SHP77 treated with DMSO at 0.1 percent for 48 hours (cell line): ENCODE data around the gene FOXI3.
"Not testable (repeated sequence)": the region's sequence is repeated elsewhere in the genome, so short reads cannot be mapped to it uniquely, and the experiment has no call there.

Experiments
- DNase-seq: peaks from one replicate; lab custom pipeline; 2025; lab: John Stamatoyannopoulos, UW

FOXI3 gene

GRCh38 chr2:88442061-88442460, 10.4 kb downstream of the FOXI3 start:
- no peak for DNase-seq

GRCh38 chr2:88437010-88437409, 15.5 kb downstream of the FOXI3 start:
- DNase-seq, result no peak

- no peak for DNase-seq
Measured at GRCh38 chr2:88429929-88430328, 22.6 kb downstream of the FOXI3 start.

- DNase-seq, result no peak
Measured at GRCh38 chr2:88423733-88424132, 28.8 kb downstream of the FOXI3 start.

GRCh38 chr2:88419051-88419450, 33.4 kb downstream of the FOXI3 start:
- not testable (repeated sequence) for DNase-seq

- DNase-seq, result no peak
Measured at GRCh38 chr2:88416016-88416663, 36.4 kb downstream of the FOXI3 start.

- not testable (repeated sequence) for DNase-seq
Measured at GRCh38 chr2:88408870-88409269, 43.6 kb downstream of the FOXI3 start.

- DNase-seq, result no peak
Measured at GRCh38 chr2:88400037-88400767, 52.3 kb downstream of the FOXI3 start.

GRCh38 chr2:88398180-88398579, 54.3 kb downstream of the FOXI3 start:
- no peak for DNase-seq
